Hematopoietic multipotent progenitor cell treated with erythropoietin and hydrocortisone succinate and interleukin-3 and kit ligand, for 17 days (in vitro differentiated cells): ENCODE measurements around the gene FGD4.
"Not testable (repeated sequence)": the region's sequence is repeated elsewhere in the genome, so short reads cannot be mapped to it uniquely, and the experiment has no call there.

ENCODE experiments used
- DNase-seq: peaks from one replicate; pipeline ENCODE4 v3.0.0-alpha.2; 2015; ENCODE audit warnings: low spot score

FGD4 gene

DNA sequence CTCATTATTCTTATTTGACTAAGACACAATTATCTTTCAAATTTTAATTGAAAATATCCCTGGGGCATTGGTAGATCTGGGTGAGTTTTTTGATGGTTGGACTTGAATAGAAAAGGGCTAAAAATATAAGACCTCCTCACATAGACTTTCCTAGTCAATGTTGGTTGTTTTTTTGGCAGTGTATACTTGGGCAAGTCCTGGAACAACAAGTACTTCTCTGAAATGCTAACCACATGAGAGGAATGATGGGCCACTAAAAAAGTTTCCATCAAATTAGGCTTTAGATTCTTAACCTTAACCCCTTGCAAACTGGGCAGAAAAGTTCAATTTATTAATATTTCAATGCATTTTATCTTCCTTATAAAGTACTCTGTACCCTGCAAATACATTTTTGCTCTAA is 97.6 kb downstream of the FGD4 start:
- DNase-seq: no peak

GRCh38 chr12:32497864-32498263 is 98.5 kb downstream of the FGD4 start:
- DNase-seq: no peak

GRCh38 chr12:32499048-32499447 is 99.7 kb downstream of the FGD4 start:
- DNase-seq: no peak

DNA sequence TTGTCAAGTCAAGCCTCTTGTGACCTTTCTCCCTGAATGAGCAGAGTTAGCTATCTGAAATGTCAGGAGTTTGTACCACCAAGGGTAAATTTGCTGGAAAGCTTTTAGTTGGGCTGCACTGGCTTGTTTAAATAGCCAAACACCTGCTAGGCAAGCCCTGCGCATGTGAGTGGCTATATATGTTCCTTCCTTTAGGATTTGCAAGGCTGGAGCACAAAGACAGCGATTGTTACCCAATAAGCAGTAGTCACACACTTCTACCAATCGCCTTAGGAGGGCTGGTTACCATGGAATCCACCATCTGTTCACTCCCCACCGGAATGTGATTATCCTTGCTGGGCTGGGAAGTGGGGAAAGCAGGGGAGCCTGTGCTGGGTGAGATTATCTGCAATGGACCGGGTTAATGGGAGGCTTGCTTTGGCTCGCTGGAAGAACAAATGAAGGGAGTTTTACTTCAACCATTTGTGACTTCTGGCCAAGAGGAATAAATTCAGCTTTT is 102.5 kb downstream of the FGD4 start:
- DNase-seq: no peak

DNA sequence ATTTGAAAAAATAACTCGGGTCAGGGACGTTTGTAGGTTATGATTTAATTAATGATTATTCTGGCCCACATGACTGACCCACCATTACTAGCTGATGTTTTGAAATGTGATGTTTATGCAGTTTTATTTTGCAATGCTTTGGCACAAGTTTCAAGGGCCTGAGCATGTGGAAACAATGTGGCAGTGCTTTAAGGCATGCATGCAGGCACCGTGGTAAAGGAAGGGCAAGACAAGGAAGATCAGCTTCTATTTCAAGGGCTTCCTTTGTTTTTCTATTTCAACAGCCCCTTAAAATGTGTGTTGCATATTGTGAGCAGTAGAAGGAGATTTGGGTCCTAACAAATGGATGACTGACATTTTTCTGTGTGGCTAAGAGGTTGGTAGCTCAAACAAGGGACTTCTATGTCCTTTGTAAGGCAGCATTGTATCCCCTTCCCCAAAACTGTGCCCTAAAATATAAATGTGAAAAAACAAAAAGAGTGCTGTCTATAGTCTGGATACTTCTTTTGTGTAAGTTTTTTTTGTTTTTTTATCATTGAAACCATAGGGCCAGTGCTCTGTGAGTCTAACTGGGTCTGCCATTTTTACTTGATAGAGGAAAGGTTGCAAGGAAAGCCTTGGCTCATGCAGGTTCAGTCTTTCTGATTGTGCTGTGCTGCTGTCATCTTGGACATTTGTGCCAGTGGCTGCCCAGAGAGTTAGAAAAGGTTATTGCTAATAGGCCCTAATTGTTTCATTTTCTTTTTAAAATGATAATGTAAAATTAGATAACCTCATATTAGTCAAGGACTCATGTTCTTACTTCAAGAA is 103.5 kb downstream of the FGD4 start:
- DNase-seq: no peak

- DNase-seq: no peak
These were observed 104.4 kb downstream of the FGD4 start for GRCh38 chr12:32503730-32504129.

DNA sequence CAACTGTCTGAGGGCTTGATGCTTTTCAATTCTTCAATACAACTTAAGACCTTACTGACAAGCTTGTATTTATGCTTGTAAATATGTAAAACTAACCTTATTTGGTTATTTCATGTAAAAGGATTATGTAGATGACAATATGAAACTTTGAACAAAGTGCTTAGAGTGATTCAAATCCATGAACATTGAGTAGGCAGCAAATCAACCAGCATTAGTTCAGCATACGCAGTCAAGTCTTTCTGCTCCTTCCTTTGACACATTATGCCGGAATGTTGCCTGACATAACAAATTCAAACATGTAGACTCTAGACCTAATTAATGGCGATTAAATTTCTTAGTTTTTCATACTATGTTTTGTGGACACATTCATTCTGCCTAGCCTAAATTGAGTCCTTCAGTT is 105.2 kb downstream of the FGD4 start:
- no peak for DNase-seq

GRCh38 chr12:32505067-32505945 is 105.9 kb downstream of the FGD4 start:
- no peak for DNase-seq

DNA sequence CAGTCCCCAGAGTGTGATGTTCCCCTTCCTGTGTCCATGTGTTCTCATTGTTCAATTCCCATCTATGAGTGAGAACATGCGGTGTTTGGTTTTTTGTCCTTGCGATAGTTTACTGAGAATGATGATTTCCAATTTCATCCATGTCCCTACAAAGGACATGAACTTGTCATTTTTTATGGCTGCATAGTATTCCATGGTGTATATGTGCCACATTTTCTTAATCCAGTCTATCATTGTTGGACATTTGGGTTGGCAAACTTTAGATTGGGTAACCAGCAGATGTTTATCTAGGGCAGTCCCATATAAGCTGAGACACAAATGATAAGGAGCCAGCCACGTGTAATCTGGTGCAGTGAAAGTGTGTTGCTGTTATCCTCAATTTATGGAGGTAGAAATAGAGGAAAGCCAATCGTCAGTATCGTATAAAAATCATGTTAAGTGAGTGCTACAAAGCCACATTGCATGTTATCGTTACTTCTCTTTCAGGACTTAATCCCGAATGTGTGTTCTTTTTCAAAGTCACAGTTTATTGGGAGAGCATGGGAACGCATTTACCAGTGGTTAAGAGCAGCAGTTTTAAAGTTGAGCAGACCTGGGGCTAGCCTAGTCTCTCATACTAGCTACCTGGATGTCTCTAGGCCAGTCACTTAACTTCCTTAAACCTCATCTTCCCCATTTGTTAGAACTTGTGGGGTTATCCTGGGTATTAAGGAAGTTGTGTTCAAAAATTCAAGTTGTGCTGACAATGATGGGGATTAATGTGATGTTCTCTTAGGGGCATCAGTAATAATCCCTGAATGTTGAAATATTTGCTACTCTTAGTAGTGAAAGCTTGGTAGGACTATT is 108.0 kb downstream of the FGD4 start:
- not testable (repeated sequence) for DNase-seq

DNA sequence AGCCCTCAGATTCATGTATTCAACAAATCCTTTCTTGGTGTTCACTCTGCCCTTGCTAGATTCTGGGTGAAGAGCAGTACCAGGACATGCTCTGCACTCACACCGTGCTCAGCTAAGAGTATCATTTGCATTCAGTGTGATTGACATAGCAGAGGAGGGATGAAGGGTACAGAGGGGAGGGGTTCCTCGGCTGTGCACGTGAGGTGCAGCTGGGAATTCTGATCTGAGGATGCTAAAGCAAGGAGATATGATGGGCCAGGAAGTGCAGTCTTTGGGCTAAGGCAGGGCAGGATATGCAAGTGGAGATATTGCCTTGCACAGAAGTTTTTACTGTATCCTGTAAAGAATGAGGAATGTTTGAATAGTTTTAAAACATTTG is 108.6 kb downstream of the FGD4 start:
- DNase-seq: no peak

DNA sequence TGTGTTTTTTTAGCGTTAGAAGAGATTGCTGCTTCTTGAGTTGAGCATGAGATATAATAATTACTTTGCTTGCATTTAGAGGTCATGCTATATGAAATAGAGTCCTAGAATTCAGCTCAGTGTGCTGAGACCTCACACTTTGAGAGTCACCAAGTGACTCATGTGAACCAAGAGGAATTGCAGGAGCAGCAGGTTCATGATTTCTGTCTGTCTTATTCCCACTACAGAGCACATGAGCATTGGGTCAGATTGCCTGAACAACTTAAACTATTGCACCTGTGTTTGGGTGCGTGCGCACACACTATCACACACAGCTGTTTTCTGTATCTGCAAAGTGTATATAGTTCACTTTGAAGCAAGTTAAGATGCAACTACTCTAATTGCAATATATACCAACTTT is 109.3 kb downstream of the FGD4 start:
- no peak for DNase-seq

- no peak for DNase-seq
These were observed 110.2 kb downstream of the FGD4 start for GRCh38 chr12:32509328-32510091.

DNA sequence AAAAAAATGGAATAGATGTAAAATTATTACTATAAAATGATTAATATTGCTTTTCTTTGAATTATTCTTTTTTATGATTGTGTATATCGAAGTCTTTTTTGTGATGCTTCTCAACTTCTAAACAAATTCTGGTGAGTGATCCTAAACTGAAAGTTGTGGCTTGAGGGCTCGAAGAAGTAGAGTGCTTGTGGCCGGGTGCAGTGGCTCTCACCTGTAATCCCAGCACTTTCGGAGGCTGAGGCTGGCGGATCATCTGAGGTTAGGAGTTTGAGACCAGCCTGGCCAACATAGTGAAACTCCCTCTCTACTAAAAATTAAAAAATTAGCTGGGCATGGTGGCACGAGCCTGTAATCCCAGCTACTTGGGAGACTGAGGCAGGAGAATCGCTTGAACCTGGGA is 112.6 kb downstream of the FGD4 start:
- DNase-seq: not testable (repeated sequence)

DNA sequence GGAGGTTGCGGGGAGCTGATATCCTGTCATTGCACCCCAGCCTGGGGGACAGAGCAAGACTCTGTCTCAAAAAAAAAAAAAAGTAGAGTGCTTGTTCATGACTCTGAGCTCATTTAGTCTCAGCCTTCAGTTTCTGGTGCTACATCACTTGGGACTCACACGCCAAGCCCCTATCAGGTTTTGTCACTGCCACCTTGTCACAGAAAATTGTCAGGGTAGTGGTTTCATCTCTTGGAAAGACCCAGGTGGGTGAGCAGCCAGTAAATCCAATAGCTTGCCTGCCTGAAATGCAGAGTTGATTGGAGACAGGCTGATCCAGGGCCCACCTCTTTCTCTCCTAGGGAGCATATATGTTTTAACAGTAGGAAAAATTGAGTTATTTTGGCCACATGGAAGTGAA is 113.0 kb downstream of the FGD4 start:
- no peak for DNase-seq

DNA sequence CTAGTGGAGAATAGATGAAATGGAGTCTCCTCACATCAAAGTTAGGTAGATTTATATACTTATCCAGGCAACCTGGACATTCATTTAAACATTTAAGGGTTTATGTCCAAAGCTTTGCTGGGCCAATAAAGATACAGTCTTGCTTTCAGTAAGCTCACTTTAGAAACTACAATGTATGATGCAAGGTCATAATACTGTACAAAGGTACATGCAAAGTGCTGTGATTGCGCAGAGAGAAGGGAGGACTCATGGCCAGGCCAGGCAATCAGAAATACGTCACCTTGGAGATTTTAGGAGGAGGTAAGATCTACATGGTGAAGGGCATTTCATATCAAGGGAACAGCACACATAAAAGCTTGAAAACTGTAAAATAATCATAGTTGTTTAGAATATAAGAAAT is 113.6 kb downstream of the FGD4 start:
- no peak for DNase-seq

GRCh38 chr12:32515137-32515873 is 115.9 kb downstream of the FGD4 start:
- no peak for DNase-seq

DNA sequence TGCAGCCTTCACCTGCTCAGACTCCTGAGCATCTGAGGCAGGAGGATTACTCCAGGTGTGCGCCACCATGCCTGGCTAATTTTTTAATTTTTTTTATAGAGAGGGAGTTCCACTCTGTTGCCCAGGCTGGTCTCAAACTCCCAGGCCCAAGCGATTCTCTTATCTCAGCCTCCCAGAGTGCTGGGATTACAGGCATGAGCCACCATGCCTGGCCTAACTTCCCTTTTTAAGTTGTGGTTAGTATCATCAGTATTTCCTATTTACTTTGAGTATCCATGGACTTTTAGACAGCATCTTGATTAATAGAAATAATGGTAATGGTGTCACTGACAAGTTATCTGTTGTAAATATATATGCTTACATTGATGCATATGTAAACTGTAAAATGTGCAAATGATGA is 116.9 kb downstream of the FGD4 start:
- DNase-seq: no peak

DNA sequence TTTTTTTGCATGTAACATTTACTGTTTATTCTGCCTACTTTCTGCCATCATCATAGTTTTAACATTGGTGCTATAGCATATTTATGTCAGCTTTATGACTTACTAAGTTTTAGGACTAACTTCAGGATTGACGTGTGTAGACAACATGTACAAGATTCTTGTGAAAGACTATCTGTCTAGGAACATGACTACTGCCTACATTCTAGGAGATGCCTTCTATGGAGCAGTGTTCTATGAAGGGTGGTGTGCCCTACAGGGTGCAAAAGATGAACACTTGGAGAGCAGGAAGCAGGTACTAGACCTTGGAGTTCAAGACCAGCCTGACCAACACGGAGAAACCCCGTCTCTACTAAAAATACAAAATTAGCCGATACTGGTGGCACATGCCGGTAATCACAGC is 118.6 kb downstream of the FGD4 start:
- no peak for DNase-seq

- no peak for DNase-seq
These were observed 119.7 kb downstream of the FGD4 start for GRCh38 chr12:32519047-32519446.

GRCh38 chr12:32522331-32523221 is 123.2 kb downstream of the FGD4 start:
- no peak for DNase-seq
